GM21737 (cell line): Measurements from ENCODE around the gene SEPTIN8.

ENCODE experiments used
- ATAC-seq: cut with Tn5 transposase; IDR thresholded peaks from one replicate; pipeline ENCODE4 v1.9.1; 2021; ENCODE audit warnings: mild to moderate bottlenecking, moderate library complexity; ENCODE audit not compliant: unreplicated experiment

The SEPTIN8 gene

GRCh38 chr5:132765311-132766019 is 11.6 kb downstream of the SEPTIN8 start:
- ATAC-seq = no peak

GRCh38 chr5:132764671-132765238 is 12.3 kb downstream of the SEPTIN8 start:
- no peak for ATAC-seq

GRCh38 chr5:132764051-132764450 is 13.0 kb downstream of the SEPTIN8 start:
- ATAC-seq = no peak

DNA sequence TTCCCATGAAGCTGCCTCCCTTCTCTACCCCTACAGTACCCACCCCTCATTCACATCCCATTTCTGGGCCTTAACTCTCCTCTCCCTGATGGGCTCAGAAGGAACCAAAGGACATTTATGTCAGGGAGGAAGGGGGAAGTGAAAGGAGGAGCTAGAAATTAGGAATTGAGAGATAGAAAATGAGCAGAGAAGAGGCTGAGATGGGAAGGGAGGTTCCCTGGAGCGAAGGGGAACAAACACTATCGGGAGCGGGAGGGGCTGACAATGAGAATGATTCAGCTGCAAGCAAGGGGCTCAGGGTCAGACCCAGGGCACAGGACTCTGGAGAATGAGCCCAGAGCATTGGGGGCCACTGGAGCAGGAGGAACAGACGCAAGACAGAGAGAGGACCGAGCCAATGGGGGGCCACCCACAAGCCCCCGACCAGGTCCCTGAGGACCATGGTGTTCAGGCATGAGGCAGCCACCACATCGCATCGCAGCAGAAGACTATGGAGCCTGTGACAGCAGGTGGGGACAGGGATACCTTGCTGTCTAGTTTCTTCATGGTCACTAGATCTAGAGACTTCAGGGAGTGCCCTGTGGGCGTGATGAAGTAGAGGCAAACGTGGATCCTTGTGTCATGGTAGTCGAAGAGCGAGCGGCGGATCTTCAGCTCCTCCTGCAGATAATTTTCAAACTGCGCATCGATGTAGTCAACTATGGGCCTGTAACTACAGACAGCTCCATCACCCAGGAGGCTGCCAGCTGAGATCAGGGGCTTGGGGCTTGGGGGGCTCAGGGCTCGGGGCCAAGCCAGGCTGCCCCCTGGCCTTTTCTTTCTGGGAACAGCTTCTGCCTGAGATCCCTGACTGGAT is 13.6 kb downstream of the SEPTIN8 start:
- no peak for ATAC-seq

DNA sequence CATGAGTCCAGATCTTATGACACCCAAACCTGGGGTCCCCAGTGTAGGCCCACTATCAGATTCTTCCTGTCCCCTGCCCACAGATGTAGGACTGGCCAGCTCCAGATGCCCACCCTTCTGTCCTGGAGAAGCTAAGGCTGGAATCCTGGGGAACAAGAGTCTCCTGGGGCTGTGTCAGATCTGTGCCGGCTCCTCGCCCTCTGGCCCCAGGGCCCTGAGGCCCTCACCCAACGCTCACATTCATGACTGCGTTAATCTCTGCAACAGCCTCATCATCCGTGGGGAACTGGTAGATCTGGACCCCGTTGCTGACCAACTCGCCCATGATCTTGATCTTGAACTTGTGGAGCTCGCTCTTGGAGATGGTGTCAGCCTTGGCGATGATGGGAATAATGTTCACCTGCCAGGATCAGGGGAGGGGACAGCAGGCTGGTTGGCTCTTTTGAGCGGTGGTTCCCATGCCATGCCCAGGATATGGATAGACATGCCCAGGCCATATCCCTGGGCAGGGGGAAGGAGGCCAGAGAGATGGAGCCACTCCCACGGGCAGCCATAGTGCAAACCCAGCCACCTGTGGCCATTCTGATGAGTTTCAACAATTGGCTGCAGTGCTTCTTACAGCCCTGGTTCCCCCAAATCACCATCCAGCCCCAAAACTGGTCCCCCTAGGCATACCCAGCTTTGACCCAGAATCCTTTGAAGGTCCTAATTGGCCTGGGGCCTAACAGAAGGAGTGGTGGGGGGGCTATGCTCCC is 14.6 kb downstream of the SEPTIN8 start:
- ATAC-seq = no peak

DNA sequence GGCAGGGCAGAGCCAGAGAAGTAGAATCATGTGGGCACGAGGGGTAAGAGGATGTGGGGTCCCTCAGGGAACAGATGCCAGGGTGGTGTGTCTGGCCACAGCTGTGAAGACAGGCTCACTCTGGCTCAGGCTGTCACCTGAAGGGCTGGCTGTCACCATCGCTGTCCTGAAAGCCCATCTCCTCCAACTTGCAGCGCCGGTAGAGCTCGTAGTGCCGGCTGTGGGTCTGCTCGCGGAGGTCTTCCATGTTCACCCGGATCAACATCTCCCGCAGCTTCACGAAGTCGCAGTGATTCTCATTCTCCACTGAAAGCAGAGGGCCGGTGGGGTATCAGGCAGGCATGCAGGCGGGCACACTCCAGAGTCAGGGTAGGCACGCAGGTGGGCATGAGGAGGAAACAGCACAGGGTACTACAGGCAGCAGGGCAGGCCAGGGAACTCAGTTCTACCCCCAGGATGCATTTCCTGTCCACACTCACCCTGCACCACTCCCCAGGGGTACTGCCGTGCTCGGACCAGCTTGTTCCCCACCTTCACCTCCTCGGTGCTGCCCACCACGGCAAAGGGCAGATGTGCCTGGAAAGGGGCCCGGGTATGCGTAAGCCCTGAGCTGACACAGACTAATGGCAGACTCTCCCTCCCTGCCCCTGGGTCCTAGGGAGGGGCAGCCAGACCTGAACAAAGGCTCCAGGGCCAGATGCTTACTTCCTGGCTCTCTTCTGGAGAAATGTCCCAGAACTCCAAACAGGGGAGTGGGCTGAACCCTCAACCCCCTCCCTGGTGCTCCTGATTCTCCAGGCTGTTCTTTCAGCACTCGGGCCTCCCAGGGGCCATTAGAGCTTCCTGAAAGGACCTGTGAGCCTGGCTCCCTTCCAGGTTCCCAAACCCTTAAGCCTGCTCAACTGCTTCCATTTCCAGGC is 15.5 kb downstream of the SEPTIN8 start:
- no peak for ATAC-seq

- ATAC-seq = no peak
Measured at GRCh38 chr5:132760601-132761317, 16.3 kb downstream of the SEPTIN8 start.

DNA sequence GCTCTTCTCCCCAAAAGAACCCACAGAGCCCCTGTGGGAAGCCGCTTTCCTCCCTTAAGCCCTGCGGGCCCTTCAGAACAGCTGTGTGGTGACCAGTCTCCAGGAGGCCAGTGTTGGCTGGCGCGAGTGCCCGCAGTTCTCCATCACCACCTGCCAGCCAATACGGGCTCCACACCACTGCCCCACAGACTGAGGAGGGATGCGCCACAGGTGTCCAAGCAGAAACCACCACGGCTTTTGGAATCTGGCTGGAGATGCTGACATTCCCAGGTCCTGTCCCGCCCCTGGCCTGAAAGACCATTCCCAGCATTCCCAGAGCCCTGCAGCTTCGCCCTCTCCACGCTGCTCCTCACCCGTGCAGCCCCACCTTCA is 17.0 kb downstream of the SEPTIN8 start:
- no peak for ATAC-seq

- ATAC-seq = no peak
Measured at GRCh38 chr5:132759114-132760048, 17.7 kb downstream of the SEPTIN8 start.

DNA sequence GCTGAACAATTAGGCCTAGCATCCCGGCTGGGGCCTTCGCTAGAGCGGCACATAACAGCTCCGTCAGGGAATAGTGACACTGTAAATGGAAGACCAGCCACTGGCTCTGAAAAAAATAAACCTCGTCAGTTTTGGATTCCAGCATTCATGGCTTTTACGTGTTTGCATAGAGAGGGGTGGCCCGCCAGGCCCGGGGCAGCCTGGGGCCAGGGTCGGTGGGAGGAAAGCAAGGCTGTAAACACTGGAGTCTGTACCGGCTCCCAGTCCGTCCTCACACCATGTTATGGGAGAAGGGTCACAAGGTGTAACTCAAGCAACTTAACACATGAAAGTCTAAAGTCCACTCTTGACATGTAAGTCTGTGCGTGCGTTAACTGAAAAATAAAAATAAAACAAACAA is 18.6 kb downstream of the SEPTIN8 start:
- ATAC-seq = no peak

DNA sequence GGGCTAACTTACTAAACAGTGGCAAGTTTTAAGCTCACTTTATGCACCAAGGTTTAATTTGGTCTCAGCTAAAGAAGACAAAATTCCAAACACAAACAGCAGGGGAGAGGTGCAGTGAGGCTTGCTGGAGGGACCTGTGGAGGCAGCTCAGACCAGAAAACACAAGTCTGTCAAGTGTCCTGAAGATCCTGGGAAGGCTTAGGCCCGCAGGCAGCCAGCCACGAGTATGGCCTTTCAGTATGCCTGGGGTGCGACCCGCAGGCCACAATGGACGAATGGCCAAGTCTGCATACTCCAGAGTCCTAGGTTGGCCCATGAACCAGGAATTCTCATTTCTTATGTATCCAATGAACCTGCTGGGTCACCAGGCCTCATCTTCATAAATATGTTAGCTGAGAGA is 20.5 kb downstream of the SEPTIN8 start:
- no peak for ATAC-seq

GRCh38 chr5:132754947-132755346 is 22.1 kb downstream of the SEPTIN8 start:
- ATAC-seq = no peak

GRCh38 chr5:132754111-132754510 is 22.9 kb downstream of the SEPTIN8 start:
- ATAC-seq = no peak

DNA sequence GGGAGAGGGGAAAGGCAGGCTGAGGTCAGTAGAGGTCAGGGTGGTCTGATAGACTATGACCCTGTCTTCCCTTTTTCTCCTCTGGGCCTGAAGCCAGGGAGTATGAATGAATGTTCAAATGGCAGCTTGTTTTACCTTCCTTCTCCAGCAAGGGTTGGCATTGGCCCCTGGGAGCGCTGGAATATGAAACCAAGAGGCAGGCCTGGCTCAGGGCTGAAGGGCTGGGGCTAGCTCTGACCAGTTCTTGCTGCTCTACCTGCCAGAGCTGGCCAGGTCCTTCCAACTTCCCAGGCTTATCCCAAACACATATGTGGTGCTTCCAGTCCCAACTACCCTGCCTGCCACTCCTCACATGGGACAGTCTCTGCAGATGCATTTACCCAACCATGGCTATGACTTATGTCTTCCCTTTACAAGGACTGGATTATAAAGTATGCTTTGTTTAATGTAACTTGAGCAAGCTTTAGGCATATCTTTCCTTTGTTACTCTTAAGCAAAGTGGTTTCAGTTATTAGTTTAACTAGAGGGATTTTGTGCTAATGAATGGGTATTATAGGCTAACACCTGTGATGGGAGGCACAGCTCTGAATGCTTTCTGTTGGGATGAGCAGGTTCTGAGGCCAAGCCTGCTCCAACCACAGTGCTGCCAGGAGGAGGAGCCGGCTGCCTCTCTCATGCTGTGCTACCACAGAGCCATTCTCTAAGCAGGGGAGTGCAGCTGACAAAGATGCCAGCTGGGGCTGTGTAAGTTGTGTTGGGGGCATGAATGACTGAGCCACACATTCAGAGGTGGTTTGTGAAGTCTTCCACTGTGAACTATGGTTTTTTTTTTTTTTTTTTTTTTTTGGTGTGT is 23.7 kb downstream of the SEPTIN8 start:
- no peak for ATAC-seq

DNA sequence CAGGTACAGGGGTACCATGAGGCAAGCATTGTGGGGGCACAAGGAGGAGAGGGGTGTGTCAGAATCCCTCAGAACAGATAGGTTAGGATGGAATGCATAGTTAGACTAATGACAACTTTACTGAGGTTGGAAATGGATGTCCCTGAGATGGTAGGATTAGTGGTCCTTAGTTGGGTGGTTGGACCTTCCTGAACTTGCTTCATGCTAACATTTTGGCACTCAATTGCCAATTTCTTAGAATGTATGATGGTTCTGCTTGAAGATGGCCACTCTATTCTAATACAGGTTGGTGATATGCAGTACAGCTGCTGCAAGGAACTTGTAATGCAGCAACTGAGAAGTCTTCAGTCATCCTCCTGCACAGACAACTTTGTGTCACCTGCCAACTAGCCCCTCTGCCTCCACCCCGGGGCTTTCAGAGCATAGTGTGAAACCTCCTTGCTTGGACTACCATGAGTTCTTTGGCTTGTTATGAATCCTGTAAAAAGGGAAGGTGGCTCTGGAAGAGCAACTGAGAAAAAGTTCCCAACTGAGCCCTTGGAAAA is 24.4 kb downstream of the SEPTIN8 start:
- no peak for ATAC-seq

DNA sequence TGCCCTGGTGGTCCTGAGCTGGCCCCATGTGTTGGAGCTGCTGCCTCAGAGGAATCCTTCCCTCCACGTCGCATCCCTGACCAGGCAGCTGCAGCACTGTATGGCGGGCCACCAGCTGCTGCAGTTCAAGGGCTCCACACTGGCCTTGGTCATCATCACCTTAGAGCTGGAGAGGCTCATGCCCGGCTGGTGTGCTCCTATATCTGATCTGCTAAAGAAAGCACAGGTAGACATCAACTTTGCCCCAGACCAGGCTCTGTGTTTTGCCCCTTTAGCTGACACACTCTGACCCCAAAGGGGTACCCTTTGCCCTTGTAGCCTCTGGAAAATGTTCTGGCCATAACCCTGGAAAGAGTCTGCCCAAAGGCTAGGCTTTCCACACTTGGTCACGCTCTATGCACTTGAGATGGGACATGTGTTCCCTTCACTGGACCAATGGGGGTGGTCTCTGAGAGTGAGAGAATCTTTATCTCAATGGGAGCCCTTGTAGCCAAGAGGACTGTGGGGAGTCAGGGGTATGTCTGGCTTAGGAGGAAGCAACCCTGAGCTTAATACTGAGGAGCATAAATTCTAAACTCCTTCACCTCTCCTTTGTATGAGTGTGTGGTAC is 25.0 kb downstream of the SEPTIN8 start:
- no peak for ATAC-seq

- ATAC-seq = no peak
Measured at GRCh38 chr5:132751444-132751843, 25.6 kb downstream of the SEPTIN8 start.
